A673 (cell line): ENCODE results near the gene MPZL1. TPM values are rescaled to one million over a fixed set of nuclear protein-coding genes. Genes with fewer than 3 reads are reported as not detected.

Experiments
- BruUV-seq: library from RNA; stranded (reverse); fragments of 400-500 nt; replicated peaks from 2 replicates; lab custom pipeline; 2021; lab: Mats Ljungman, UMichigan
- CTCF ChIA-PET: fragments of 300-600 bp; sonication (Branson Sonifier 250); formaldehyde crosslinking; loops from one replicate; lab custom pipeline; 2022; ENCODE audit warnings: antibody characterized with exemption; lab: Charles Lee
- POLR2A ChIA-PET: fragments of 300-600 bp; sonication (Branson Sonifier 250); formaldehyde crosslinking; loops from one replicate; lab custom pipeline; 2022; ENCODE audit warnings: antibody characterized with exemption; ENCODE audit not compliant: low non-redundant PET; lab: Charles Lee
- DNase-seq: peaks from one replicate; pipeline ENCODE4 v3.0.0-alpha.2; 2015; ENCODE audit warnings: low spot score
- H3K27ac ChIP-seq: fragments of 200-600 bp; sonication (generic); 2 replicates; pipeline ENCODE4 v1.5.1; 2016; ENCODE audit warnings: mixed run types, low read depth, mild to moderate bottlenecking, mixed read lengths, antibody characterized with exemption, low read length; ENCODE audit not compliant: poor library complexity, severe bottlenecking
- H3K27me3 ChIP-seq: fragments of 200-600 bp; sonication (generic); replicated peaks from 2 replicates; pipeline ENCODE4 v1.6.1; 2017; ENCODE audit warnings: mixed run types, low read depth, mild to moderate bottlenecking, mixed read lengths, antibody characterized with exemption, low read length; ENCODE audit not compliant: insufficient read depth, poor library complexity
- H3K36me3 ChIP-seq: fragments of 200-600 bp; sonication (generic); 2 replicates; pipeline ENCODE4 v1.6.1; 2016; ENCODE audit warnings: mixed run types, mild to moderate bottlenecking, mixed read lengths, antibody characterized with exemption, low read length; ENCODE audit not compliant: insufficient read depth, poor library complexity, severe bottlenecking
- H3K4me1 ChIP-seq: fragments of 200-600 bp; sonication (generic); 2 replicates; pipeline ENCODE4 v1.6.1; 2017; ENCODE audit warnings: mixed run types, mild to moderate bottlenecking, mixed read lengths, antibody characterized with exemption, low read length; ENCODE audit not compliant: insufficient read depth, poor library complexity, severe bottlenecking
- H3K4me3 ChIP-seq: fragments of 200-600 bp; sonication (generic); 2 replicates; pipeline ENCODE4 v1.5.1; 2016; ENCODE audit warnings: low read depth, mixed run types, mild to moderate bottlenecking, mixed read lengths, low read length; ENCODE audit not compliant: poor library complexity, severe bottlenecking
- H3K9me3 ChIP-seq: fragments of 200-600 bp; sonication (generic); 2 replicates; pipeline ENCODE4 v1.6.1; 2016; ENCODE audit warnings: mixed run types, low read depth, mild to moderate bottlenecking, mixed read lengths, antibody characterized with exemption, low read length; ENCODE audit not compliant: poor library complexity, severe bottlenecking
- EZH2 ChIP-seq: fragments of 200-600 bp; sonication (generic); IDR thresholded peaks from 2 replicates; pipeline ENCODE4 v1.6.1; 2017; ENCODE audit warnings: borderline replicate concordance, low read depth, mild to moderate bottlenecking, mixed read lengths, antibody characterized with exemption, low read length; ENCODE audit not compliant: poor library complexity, severe bottlenecking
- intact Hi-C: fragments of 100-400 bp; cut with micrococcal nuclease; formaldehyde crosslinking; loops from one replicate; pipeline ENCODE4 v1.10.0; 2022; ENCODE audit not compliant: unreplicated experiment
- total RNA-seq: library from RNA; stranded (reverse); gene quantifications from 2 replicates; pipeline ENCODE4 v1.2.3, GENCODE V29; 2021
- TF ChIP-seq, protein P1 (sequence below): fragments of 300-800, 200-600 bp; sonication (generic); conservative IDR thresholded peaks from 2 replicates; pipeline ENCODE4 v1.5.1; 2017; ENCODE audit warnings: low read depth, mild to moderate bottlenecking, antibody characterized with exemption, low read length, moderate library complexity, mixed read lengths

The MPZL1 gene
- total RNA-seq, 1 experiment from 2014 or later: 87.8 TPM

DNA sequence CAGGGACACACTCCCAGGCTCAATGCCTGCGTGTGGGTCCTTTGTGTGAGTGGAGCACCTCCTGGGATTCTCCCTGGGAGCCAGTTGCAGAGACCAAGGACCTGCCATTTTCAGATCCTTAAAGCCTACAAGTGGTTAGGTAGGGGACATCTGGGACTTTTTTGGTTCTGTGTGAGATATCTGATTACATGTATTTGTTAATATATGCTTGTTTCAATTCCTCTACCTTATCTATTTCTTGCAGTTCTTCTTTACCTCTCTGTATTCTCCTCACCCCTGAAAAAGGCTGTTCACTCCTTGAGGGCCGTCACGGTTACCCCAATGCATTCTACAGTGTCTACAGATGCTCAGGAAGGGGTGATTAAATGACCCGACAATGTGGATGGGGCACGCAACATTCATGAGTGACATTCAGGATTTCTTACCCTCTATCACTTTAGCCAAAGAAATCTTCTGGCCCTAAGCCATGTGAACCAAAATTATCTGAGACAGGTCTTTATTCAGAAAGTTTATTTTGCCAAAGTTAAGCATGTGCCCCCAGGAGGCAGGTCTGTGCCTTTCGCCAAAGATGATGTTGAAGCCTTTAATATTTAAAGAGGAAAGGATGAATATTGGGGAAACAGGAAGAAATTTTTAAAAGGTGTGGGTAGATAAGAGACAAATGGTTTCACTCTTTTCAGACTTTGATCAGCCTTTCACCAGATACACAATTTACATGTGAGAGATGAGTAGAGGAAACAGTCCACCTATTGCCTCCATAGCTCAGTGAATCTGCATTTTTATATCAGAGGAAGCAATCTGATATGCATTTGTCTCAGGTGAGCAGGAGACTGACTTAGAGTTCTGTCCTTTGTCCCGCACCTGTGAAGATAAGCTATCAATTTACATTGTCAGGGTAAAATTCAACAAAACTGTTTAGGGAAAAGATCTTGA, 44.6 kb upstream of the MPZL1 start:
- no peak for DNase-seq
- Histone ChIP-seq H3K9me3 (no peaks in the 10 kb centered on the region), H3K4me1 (no peaks in the 10 kb centered on the region), H3K27me3 (no peaks in the 10 kb centered on the region), H3K27ac (no peak overlapping the region), H3K36me3 (no peaks in the 10 kb centered on the region), H3K4me3 (no peak overlapping the region)
- CTCF ChIA-PET: no interaction called here
- intact Hi-C loops: no loop called here
- TF ChIP-seq, protein P1, sequence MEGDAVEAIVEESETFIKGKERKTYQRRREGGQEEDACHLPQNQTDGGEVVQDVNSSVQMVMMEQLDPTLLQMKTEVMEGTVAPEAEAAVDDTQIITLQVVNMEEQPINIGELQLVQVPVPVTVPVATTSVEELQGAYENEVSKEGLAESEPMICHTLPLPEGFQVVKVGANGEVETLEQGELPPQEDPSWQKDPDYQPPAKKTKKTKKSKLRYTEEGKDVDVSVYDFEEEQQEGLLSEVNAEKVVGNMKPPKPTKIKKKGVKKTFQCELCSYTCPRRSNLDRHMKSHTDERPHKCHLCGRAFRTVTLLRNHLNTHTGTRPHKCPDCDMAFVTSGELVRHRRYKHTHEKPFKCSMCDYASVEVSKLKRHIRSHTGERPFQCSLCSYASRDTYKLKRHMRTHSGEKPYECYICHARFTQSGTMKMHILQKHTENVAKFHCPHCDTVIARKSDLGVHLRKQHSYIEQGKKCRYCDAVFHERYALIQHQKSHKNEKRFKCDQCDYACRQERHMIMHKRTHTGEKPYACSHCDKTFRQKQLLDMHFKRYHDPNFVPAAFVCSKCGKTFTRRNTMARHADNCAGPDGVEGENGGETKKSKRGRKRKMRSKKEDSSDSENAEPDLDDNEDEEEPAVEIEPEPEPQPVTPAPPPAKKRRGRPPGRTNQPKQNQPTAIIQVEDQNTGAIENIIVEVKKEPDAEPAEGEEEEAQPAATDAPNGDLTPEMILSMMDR: no peak
- no peak for TF ChIP-seq EZH2
- POLR2A ChIA-PET: no interaction called here
- no TSS peak for BruUV-seq

DNA sequence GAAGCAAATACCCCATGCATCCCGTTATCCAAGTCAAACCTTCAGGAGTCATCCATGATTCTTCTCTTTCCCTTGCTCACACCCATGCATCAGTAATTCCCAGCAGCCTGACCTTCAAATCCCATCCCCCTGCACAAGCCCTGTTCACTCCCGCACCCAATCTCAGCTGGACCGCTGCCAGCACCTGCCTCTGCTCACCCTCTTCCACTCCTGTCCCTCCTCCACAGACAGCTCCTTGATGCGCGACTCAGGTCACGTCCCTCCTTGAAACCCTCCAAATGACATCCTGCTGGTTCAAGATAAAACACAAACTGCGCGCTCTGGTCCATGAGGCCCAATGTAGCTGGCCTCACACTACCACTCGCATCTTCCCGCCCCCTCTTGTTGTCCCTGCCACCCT, 43.4 kb upstream of the MPZL1 start:
- no peak overlapping the region for H3K27ac ChIP-seq
- no peaks in the 10 kb centered on the region for H3K4me1 ChIP-seq
- TF ChIP-seq EZH2: no peak
- TF ChIP-seq, protein P1: no peak
- intact Hi-C loops: no loop called here
- H3K27me3 ChIP-seq: no peaks in the 10 kb centered on the region
- no peak for DNase-seq
- no peaks in the 10 kb centered on the region for H3K36me3 ChIP-seq
- no peaks in the 10 kb centered on the region for H3K9me3 ChIP-seq
- CTCF ChIA-PET: no interaction called here
- H3K4me3 ChIP-seq: no peak overlapping the region
- POLR2A ChIA-PET: no interaction called here
- no TSS peak for BruUV-seq

DNA sequence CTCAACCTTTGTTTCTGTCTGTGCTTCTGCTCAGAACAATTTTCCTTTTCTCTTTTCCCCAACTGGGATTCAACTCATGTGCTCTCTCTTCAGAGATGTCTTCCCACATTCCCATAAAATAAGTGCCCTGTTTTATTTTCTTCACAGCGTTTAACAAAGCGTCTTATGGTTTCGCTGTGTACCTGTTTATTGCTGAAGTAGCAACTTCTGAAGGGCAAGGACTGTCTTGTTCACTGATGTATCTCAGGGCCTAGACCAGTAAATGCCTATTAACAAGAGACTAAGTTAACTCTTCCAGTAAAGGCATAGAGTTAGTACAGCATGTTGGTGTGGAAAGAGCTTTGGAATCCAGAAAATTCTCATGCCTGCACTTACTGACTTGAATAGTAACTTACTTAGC, 42.9 kb upstream of the MPZL1 start:
- Histone ChIP-seq H3K4me3 (no peak overlapping the region), H3K27me3 (no peaks in the 10 kb centered on the region), H3K27ac (no peak overlapping the region), H3K9me3 (no peaks in the 10 kb centered on the region), H3K4me1 (no peaks in the 10 kb centered on the region), H3K36me3 (no peaks in the 10 kb centered on the region)
- CTCF ChIA-PET: interaction anchor here (0.5 kb wide), 1 partner anchor 241 kb away, joined by 9 read pairs; no protein-coding TSS in a partner anchor
- POLR2A ChIA-PET: no interaction called here
- DNase-seq: no peak
- intact Hi-C loops: no loop called here
- BruUV-seq: no TSS peak
- TF ChIP-seq, protein P1: no peak
- TF ChIP-seq EZH2: no peak
